ENCODE data around the gene IP6K2. TPM values are rescaled to one million over a fixed set of nuclear protein-coding genes. Genes with fewer than 3 reads are reported as not detected.

The IP6K2 gene, protein sequence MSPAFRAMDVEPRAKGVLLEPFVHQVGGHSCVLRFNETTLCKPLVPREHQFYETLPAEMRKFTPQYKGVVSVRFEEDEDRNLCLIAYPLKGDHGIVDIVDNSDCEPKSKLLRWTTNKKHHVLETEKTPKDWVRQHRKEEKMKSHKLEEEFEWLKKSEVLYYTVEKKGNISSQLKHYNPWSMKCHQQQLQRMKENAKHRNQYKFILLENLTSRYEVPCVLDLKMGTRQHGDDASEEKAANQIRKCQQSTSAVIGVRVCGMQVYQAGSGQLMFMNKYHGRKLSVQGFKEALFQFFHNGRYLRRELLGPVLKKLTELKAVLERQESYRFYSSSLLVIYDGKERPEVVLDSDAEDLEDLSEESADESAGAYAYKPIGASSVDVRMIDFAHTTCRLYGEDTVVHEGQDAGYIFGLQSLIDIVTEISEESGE
- total RNA-seq (2014; rRNA removed; shearing (Covaris generic)) (94.1 and 97.0 TPM in 2 replicates), polyA plus RNA-seq (2016; fragmentation: Nextera tagmentation; extraction: Ambion mirVana) (85.3 and 97.4 TPM in 2 replicates)
- long read RNA-seq, transcript IP6K2-221 (2 exons, 1,673 nt), result minor isoform, 5 of 59 reads
- long read RNA-seq, transcript IP6K2-201 (6 exons, 1,775 nt), result major isoform, 14 of 59 reads
- long read RNA-seq, partial matches to known transcripts, result 7 of 59 reads
- long read RNA-seq, other reads (novel, unspliced or antisense), result 23 of 59 reads

DNA sequence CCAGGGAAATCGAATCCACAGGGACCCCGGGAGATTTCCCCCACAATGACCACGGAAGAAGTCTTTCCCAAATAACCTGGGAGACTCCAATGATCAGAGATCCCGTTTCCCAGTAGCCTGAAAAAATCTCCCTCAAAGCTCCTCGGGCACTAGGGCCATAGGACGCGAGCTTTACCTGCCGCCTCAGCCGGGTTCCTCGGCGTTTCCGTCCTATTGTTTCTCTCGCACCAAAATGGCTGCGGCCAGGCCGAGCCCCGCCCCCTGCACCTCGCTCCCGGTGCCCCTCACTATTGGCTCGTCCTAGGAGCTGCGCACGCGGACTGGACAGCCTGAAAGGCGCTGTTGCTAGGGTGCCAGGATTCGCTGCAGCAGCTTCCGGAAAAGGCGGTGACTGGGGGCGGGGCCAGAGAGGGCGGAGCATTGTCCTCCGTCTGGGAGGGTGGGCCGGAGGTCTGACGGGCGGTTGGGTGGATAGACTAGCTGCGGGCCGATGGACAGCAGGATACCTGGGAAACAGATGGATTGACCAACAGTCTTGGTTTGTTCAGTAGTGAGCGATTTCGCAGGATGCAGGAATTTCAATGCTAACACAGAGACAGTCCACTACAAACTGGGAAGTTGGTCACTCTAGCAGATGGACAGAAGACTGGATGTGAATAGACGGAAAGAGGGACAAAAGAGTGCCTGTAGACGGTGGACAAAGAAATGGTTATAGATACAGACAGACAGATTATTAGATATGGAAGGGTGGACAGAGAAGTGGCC is at the start of gene IP6K2:
IP6K2 (minus strand) TSS at position 240 of the 765 bp plus-strand sequence. CDS start 21,930 bp downstream, outside the sequence.
- H3K9me2 ChIP-seq (ENCODE audit: insufficient read depth), result no peaks in the 10 kb centered on the region
- peaks cover 19% of the 10 kb centered on the region; the same call in 2 of the 3 replicates for H3K4me1 Mint-ChIP-seq
- peak within 1 kb of the TSS; percentile 100 for H3K27ac Mint-ChIP-seq
- DNase-seq (ENCODE audit: low spot score) (peak; percentile 100), ATAC-seq (peak; percentile 97)
- H2AFZ ChIP-seq, result peak within 1 kb of the TSS; percentile 93
- H3K36me3 ChIP-seq (ENCODE audit: insufficient read depth), result peaks cover 23% of the 10 kb centered on the region; the same call in 1 of the 2 replicates
- H3K4me1 ChIP-seq (ENCODE audit: insufficient read depth), result peaks cover 17% of the 10 kb centered on the region
- H3K27me3 ChIP-seq (ENCODE audit: insufficient read depth), result no peaks in the 10 kb centered on the region
- peaks cover 33% of the 10 kb centered on the region for H3K36me3 Mint-ChIP-seq (ENCODE audit: low read depth)
- H3K27ac ChIP-seq (ENCODE audit: low read depth), result peak within 1 kb of the TSS; percentile 99
- H3K4me3 ChIP-seq, result peak within 1 kb of the TSS; percentile 64
- peaks cover 6% of the 10 kb centered on the region; the same call in 1 of the 2 replicates for H3F3A ChIP-seq (replicated peaks; ENCODE audit: low read depth)
- no peaks in the 10 kb centered on the region for H3K9me3 Mint-ChIP-seq
- H4K20me1 ChIP-seq (replicated peaks; ENCODE audit: insufficient read depth), result peaks cover 23% of the 10 kb centered on the region
- H3K79me2 ChIP-seq (replicated peaks; ENCODE audit: insufficient read depth), result peaks cover 47% of the 10 kb centered on the region
- peak; percentile 86 for TF ChIP-seq POLR2AphosphoS5 (IDR thresholded peaks at IDR 0.05; ENCODE audit: low read depth)
- TF ChIP-seq CREB1 (CRISPR knock-in tag; IDR thresholded peaks at IDR 0.05; ENCODE audit: low read depth), result peak; percentile 38; the same call in 1 of the 2 replicates
- TF ChIP-seq, protein P1, sequence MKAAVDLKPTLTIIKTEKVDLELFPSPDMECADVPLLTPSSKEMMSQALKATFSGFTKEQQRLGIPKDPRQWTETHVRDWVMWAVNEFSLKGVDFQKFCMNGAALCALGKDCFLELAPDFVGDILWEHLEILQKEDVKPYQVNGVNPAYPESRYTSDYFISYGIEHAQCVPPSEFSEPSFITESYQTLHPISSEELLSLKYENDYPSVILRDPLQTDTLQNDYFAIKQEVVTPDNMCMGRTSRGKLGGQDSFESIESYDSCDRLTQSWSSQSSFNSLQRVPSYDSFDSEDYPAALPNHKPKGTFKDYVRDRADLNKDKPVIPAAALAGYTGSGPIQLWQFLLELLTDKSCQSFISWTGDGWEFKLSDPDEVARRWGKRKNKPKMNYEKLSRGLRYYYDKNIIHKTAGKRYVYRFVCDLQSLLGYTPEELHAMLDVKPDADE (IDR thresholded peaks at IDR 0.05), result peak; percentile 64; the same call in 1 of the 2 replicates
- no peak for TF ChIP-seq ZNF331 (CRISPR knock-in tag; IDR thresholded peaks at IDR 0.05; ENCODE audit: low read depth)
- H3K27me3 Mint-ChIP-seq (ENCODE audit: insufficient read depth, low read depth, poor library complexity), result peaks cover 3% of the 10 kb centered on the region
- H3K4me3 Mint-ChIP-seq, result peak within 1 kb of the TSS; percentile 100
- peak within 1 kb of the TSS; percentile 76 for H3K4me2 ChIP-seq

GRCh38 chr3:48765376-48765775 is 48.4 kb upstream of the IP6K2 start:
- Histone ChIP-seq H3K9me2 (ENCODE audit: insufficient read depth) (no peaks in the 10 kb centered on the region), H3K4me3 (no peak overlapping the region), H4K20me1 (replicated peaks; ENCODE audit: insufficient read depth) (no peaks in the 10 kb centered on the region), H3K4me1 (ENCODE audit: insufficient read depth) (no peaks in the 10 kb centered on the region), H3F3A (replicated peaks; ENCODE audit: low read depth) (no peaks in the 10 kb centered on the region), H3K36me3 (ENCODE audit: insufficient read depth) (no peaks in the 10 kb centered on the region), H3K27ac (ENCODE audit: low read depth) (no peak overlapping the region), H3K4me2 (no peak overlapping the region), H3K27me3 (ENCODE audit: insufficient read depth) (no peaks in the 10 kb centered on the region), H3K79me2 (replicated peaks; ENCODE audit: insufficient read depth) (no peaks in the 10 kb centered on the region), H2AFZ (no peak overlapping the region)
- DNase-seq (ENCODE audit: low spot score) (peak; percentile 15), ATAC-seq (peak; percentile 32; the same call in 1 of the 3 replicates)
- H3K27ac Mint-ChIP-seq, result no peak overlapping the region
- H3K27me3 Mint-ChIP-seq (ENCODE audit: insufficient read depth, low read depth, poor library complexity), result no peaks in the 10 kb centered on the region
- TF ChIP-seq STAT1 (IDR thresholded peaks at IDR 0.05; ENCODE audit: unreplicated experiment), result no peak
- no peak for TF ChIP-seq ZNF114 (CRISPR knock-in tag; IDR thresholded peaks at IDR 0.05)
- TF ChIP-seq, protein P2, sequence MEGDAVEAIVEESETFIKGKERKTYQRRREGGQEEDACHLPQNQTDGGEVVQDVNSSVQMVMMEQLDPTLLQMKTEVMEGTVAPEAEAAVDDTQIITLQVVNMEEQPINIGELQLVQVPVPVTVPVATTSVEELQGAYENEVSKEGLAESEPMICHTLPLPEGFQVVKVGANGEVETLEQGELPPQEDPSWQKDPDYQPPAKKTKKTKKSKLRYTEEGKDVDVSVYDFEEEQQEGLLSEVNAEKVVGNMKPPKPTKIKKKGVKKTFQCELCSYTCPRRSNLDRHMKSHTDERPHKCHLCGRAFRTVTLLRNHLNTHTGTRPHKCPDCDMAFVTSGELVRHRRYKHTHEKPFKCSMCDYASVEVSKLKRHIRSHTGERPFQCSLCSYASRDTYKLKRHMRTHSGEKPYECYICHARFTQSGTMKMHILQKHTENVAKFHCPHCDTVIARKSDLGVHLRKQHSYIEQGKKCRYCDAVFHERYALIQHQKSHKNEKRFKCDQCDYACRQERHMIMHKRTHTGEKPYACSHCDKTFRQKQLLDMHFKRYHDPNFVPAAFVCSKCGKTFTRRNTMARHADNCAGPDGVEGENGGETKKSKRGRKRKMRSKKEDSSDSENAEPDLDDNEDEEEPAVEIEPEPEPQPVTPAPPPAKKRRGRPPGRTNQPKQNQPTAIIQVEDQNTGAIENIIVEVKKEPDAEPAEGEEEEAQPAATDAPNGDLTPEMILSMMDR (conservative IDR thresholded peaks at IDR 0.05; ENCODE audit: low read depth in 2 of 2), result peak in 1 of 2 experiments; percentile 36; a peak in 3 of 4 replicates
- H3K36me3 Mint-ChIP-seq (ENCODE audit: low read depth), result no peaks in the 10 kb centered on the region
- H3K4me1 Mint-ChIP-seq, result peaks cover 11% of the 10 kb centered on the region
- no peak overlapping the region for H3K4me3 Mint-ChIP-seq
- H3K9me3 Mint-ChIP-seq, result no peaks in the 10 kb centered on the region

Data from GM23338 (cell line).